ENCODE measurements around the gene MZF1. TPM values are rescaled to one million over a fixed set of nuclear protein-coding genes. Genes with fewer than 3 reads are reported as not detected.
A peak's percentile ranks its signal among the peaks of the same experiment; 100 is the strongest.
"Not testable (repeated sequence)": the region's sequence is repeated elsewhere in the genome, so short reads cannot be mapped to it uniquely, and the experiment has no call there.

MZF1 gene
- total RNA-seq, 2 donors from 2014 or later = 6.5 to 11.3 TPM

GRCh38 chr19:58545286-58546018 is 27.7 kb downstream of the MZF1 start:
- Histone ChIP-seq H3K4me3 (peak overlapping the region; percentile 89 to 95), H3K4me1 (peaks cover 0 to 32% of the 10 kb centered on the region in 2 donors), H3K27me3 (no peaks in the 10 kb centered on the region), H3K27ac (peak overlapping the region in 1 of 2 donors; percentile 80), H3K36me3 (peaks cover 42% of the 10 kb centered on the region), H3K9me3 (no peaks in the 10 kb centered on the region)
- no peak for DNase-seq (ENCODE audit: low spot score)
- no peak for TF ChIP-seq CTCF (IDR thresholded peaks at IDR 0.05)

GRCh38 chr19:58544591-58545285 is 28.4 kb downstream of the MZF1 start:
- peak overlapping the region; percentile 86 to 90 for H3K27ac ChIP-seq
- no peaks in the 10 kb centered on the region for H3K27me3 ChIP-seq
- H3K9me3 ChIP-seq = no peaks in the 10 kb centered on the region
- DNase-seq (ENCODE audit: low spot score) = no peak
- peaks cover 34% of the 10 kb centered on the region for H3K36me3 ChIP-seq
- TF ChIP-seq CTCF (IDR thresholded peaks at IDR 0.05) = no peak
- peaks cover 0 to 32% of the 10 kb centered on the region in 2 donors for H3K4me1 ChIP-seq
- peak overlapping the region; percentile 89 to 95 for H3K4me3 ChIP-seq

GRCh38 chr19:58543826-58544590 is 29.1 kb downstream of the MZF1 start, which contains the start of gene TRIM28:
TSS of gene TRIM28 (plus strand) at chr19:58544064. CDS start at chr19:58544758, 694 bp downstream.
- peaks cover 27% of the 10 kb centered on the region for H3K36me3 ChIP-seq

GRCh38 chr19:58542641-58543372 is 30.3 kb downstream of the MZF1 start:
- DNase-seq (ENCODE audit: low spot score); H3K27me3 ChIP-seq; H3K9me3 ChIP-seq: not testable (repeated sequence)
- peaks cover 15% of the 10 kb centered on the region for H3K36me3 ChIP-seq
- peaks cover 0 to 43% of the 10 kb centered on the region in 2 donors for H3K4me1 ChIP-seq
- peak overlapping the region; percentile 89 to 95 for H3K4me3 ChIP-seq
- H3K27ac ChIP-seq = peak overlapping the region; percentile 86 to 90

More at GRCh38 chr19:58543826-58544590, 29.1 kb downstream of the MZF1 start, which contains the start of gene TRIM28:
- peak within 1 kb of the TSS; percentile 86 to 90 for H3K27ac ChIP-seq
- H3K4me3 ChIP-seq = peak within 1 kb of the TSS; percentile 89 to 95
- peaks cover 0 to 32% of the 10 kb centered on the region in 2 donors for H3K4me1 ChIP-seq
- DNase-seq (ENCODE audit: low spot score) = peak; percentile 98
- TF ChIP-seq CTCF (IDR thresholded peaks at IDR 0.05) = no peak
- H3K27me3 ChIP-seq = no peaks in the 10 kb centered on the region
- no peaks in the 10 kb centered on the region for H3K9me3 ChIP-seq

- not testable (repeated sequence) for H3K27ac ChIP-seq; H3K27me3 ChIP-seq; H3K4me3 ChIP-seq; DNase-seq (ENCODE audit: low spot score); H3K9me3 ChIP-seq; H3K36me3 ChIP-seq
- H3K4me1 ChIP-seq = peaks cover 0 to 17% of the 10 kb centered on the region in 2 donors
Observed at GRCh38 chr19:58539169-58539559, 34.0 kb downstream of the MZF1 start.

Measured in right atrium auricular region (tissue), 2 donors.